ENCODE results near the gene VPS13D.
"Not testable (repeated sequence)": the region's sequence is repeated elsewhere in the genome, so short reads cannot be mapped to it uniquely, and the experiment has no call there.

The VPS13D gene

GRCh38 chr1:12453400-12454343 is 223.8 kb downstream of the VPS13D start:
- no peak for DNase-seq

GRCh38 chr1:12454406-12455391 is 224.9 kb downstream of the VPS13D start:
- DNase-seq: no peak

GRCh38 chr1:12456081-12456480 is 226.3 kb downstream of the VPS13D start:
- DNase-seq: not testable (repeated sequence)

GRCh38 chr1:12456979-12457378 is 227.1 kb downstream of the VPS13D start:
- no peak for DNase-seq

GRCh38 chr1:12457771-12458170 is 227.9 kb downstream of the VPS13D start:
- no peak for DNase-seq

- DNase-seq: no peak
Measured at GRCh38 chr1:12458571-12458970, 228.7 kb downstream of the VPS13D start.

GRCh38 chr1:12460121-12460520 is 230.3 kb downstream of the VPS13D start:
- no peak for DNase-seq

- no peak for DNase-seq
Measured at GRCh38 chr1:12460911-12461621, 231.2 kb downstream of the VPS13D start.

- DNase-seq: no peak
Measured at GRCh38 chr1:12461754-12462153, 231.9 kb downstream of the VPS13D start.

GRCh38 chr1:12462586-12462985 is 232.8 kb downstream of the VPS13D start:
- no peak for DNase-seq

- no peak for DNase-seq
Measured at GRCh38 chr1:12464045-12464461, 234.2 kb downstream of the VPS13D start.

GRCh38 chr1:12464598-12465056 is 234.8 kb downstream of the VPS13D start:
- DNase-seq: no peak

- DNase-seq: no peak
Measured at GRCh38 chr1:12465126-12465525, 235.3 kb downstream of the VPS13D start.

GRCh38 chr1:12466816-12467215 is 237.0 kb downstream of the VPS13D start:
- DNase-seq: no peak

- no peak for DNase-seq
Measured at GRCh38 chr1:12467570-12468286, 237.9 kb downstream of the VPS13D start.

GRCh38 chr1:12468323-12468722 is 238.5 kb downstream of the VPS13D start:
- no peak for DNase-seq

- no peak for DNase-seq
Measured at GRCh38 chr1:12469493-12469892, 239.7 kb downstream of the VPS13D start.

- no peak for DNase-seq
Measured at GRCh38 chr1:12469990-12470389, 240.2 kb downstream of the VPS13D start.

- not testable (repeated sequence) for DNase-seq
Measured at GRCh38 chr1:12470916-12471315, 241.1 kb downstream of the VPS13D start.

- no peak for DNase-seq
Measured at GRCh38 chr1:12472156-12472797, 242.4 kb downstream of the VPS13D start.

GRCh38 chr1:12472798-12473551 is 243.1 kb downstream of the VPS13D start:
- peak; percentile 88 for DNase-seq

Measured in activated CD4-positive, alpha-beta T cell treated with anti-CD3 and anti-CD28 coated beads for 48 hours (primary cell).